Cerebellar nuclear complex (tissue), 1 donor: ENCODE data around the gene PCSK7.

ENCODE experiments used
- DNase-seq, 2 experiments: peaks; one replicate each; lab custom pipeline; 2025; lab: John Stamatoyannopoulos, UW

Gene PCSK7

GRCh38 chr11:117160826-117161225 lies 71.0 kb downstream of the PCSK7 start:
- no peak for DNase-seq

DNA sequence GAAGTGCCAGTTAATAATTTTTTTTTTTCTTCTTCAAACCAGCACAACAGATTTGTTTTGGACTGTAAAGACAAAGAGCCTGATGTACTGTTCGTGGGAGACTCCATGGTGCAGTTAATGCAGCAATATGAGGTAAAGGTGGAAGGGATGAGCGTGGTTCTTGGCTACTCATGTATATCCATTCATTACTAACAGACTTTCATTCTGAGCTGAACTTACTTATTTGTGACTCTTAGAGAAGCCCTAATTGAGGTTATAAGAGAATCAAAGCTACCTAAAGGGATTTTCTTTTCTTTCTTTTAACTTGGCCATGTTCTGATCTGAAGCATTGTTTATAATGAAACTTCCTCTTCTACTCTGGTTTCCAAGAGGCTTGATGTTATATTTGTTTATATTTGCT lies 72.0 kb downstream of the PCSK7 start:
- DNase-seq: no peak

DNA sequence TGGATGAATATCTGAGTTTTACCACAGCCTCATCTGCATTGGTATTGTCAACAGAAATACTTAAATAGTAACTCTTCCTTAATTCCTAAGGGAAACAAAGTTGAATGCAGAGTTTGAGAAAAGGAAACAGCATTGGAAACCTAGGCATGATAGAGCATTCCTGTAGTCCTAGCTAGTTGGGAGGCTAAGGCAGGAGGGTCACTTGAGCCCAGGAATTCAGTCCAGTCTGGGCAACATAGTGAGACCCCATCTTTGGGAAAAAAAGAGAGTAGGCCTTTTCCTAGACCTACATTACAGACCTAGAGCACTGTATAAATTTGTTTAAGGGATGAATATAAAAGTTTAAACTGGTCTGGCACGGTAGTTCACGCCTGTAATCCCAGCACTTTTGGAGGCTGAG lies 74.4 kb downstream of the PCSK7 start:
- DNase-seq: no peak

GRCh38 chr11:117154468-117154867 lies 77.4 kb downstream of the PCSK7 start:
- DNase-seq: no peak
